UCSD-AML1 (cell line): ENCODE data around the gene NELL1.

Experiments
- DNase-seq: peaks from one replicate; lab custom pipeline; 2025; ENCODE audit not compliant: unreplicated experiment; lab: John Stamatoyannopoulos, UW

The NELL1 gene

GRCh38 chr11:20668131-20668809, 1.1 kb upstream of the NELL1 start:
- DNase-seq = no peak

GRCh38 chr11:20669820-20670684, 666 bp downstream of the NELL1 start:
- no peak for DNase-seq

- no peak for DNase-seq
These were observed 1.6 kb downstream of the NELL1 start for GRCh38 chr11:20670932-20671403.

GRCh38 chr11:20671856-20672546, 2.6 kb downstream of the NELL1 start:
- DNase-seq = no peak

- DNase-seq = no peak
These were observed 3.2 kb downstream of the NELL1 start for GRCh38 chr11:20672575-20672974.

GRCh38 chr11:20676658-20677057, 7.3 kb downstream of the NELL1 start:
- DNase-seq = no peak

- DNase-seq = no peak
These were observed 19.4 kb downstream of the NELL1 start for GRCh38 chr11:20688761-20689160.

GRCh38 chr11:20707876-20708275, 38.5 kb downstream of the NELL1 start:
- DNase-seq = no peak

GRCh38 chr11:20712912-20713311, 43.5 kb downstream of the NELL1 start:
- no peak for DNase-seq

- no peak for DNase-seq
These were observed 46.1 kb downstream of the NELL1 start for GRCh38 chr11:20715464-20715863.

- DNase-seq = no peak
These were observed 46.5 kb downstream of the NELL1 start for GRCh38 chr11:20715931-20716330.

GRCh38 chr11:20719821-20720220, 50.4 kb downstream of the NELL1 start:
- no peak for DNase-seq

- no peak for DNase-seq
These were observed 54.0 kb downstream of the NELL1 start for GRCh38 chr11:20723366-20723765.

GRCh38 chr11:20729597-20730105, 60.3 kb downstream of the NELL1 start:
- no peak for DNase-seq

- no peak for DNase-seq
These were observed 62.4 kb downstream of the NELL1 start for GRCh38 chr11:20731676-20732215.

GRCh38 chr11:20739107-20739506, 69.7 kb downstream of the NELL1 start:
- DNase-seq = no peak

- DNase-seq = no peak
These were observed 70.2 kb downstream of the NELL1 start for GRCh38 chr11:20739577-20739976.

- DNase-seq = no peak
These were observed 85.5 kb downstream of the NELL1 start for GRCh38 chr11:20754933-20755332.

- no peak for DNase-seq
These were observed 90.2 kb downstream of the NELL1 start for GRCh38 chr11:20759541-20759940.

- DNase-seq = no peak
These were observed 91.4 kb downstream of the NELL1 start for GRCh38 chr11:20760811-20761210.
